ENCODE results near the gene ADGRG6.

- TF ChIP-seq NRF1 (conservative IDR thresholded peaks at IDR 0.05; ENCODE audit: low read depth, low read length): no peak
- TF ChIP-seq TARDBP (IDR thresholded peaks at IDR 0.05; ENCODE audit: borderline replicate concordance): no peak
- no peak for TF ChIP-seq CTCF (IDR thresholded peaks at IDR 0.05 in 2 of 3, conservative IDR thresholded peaks at IDR 0.05 in 1 of 3; ENCODE audit: control insufficient read depth in 2 of 3, extremely low read depth in 1 of 3, insufficient read depth in 1 of 3, low read depth in 3 of 3, low read length in 3 of 3)
- TF ChIP-seq EGR1 (IDR thresholded peaks at IDR 0.05; ENCODE audit: borderline replicate concordance in 1 of 2, low read depth in 2 of 2, low read length in 2 of 2): no peak
- TF ChIP-seq EZH2 (IDR thresholded peaks at IDR 0.05; ENCODE audit: borderline replicate concordance, control insufficient read depth, low read depth, low read length): no peak
- TF ChIP-seq MLLT1 (IDR thresholded peaks at IDR 0.05): no peak
- TF ChIP-seq MEF2A (IDR thresholded peaks at IDR 0.05; ENCODE audit: insufficient read depth, low read depth, low read length): no peak
- TF ChIP-seq PAX5 (IDR thresholded peaks at IDR 0.05; ENCODE audit: borderline replicate concordance, low read depth, low read length): no peak
- TF ChIP-seq ESRRA (IDR thresholded peaks at IDR 0.05; ENCODE audit: low read length): no peak
Observed at GRCh38 chr6:142276256-142276655, 25.6 kb upstream of the ADGRG6 start.
